GM19239 (cell line): ENCODE measurements around the gene TLCD4.
"Not testable (repeated sequence)": the region's sequence is repeated elsewhere in the genome, so short reads cannot be mapped to it uniquely, and the experiment has no call there.

Source experiments
- DNase-seq: peaks from one replicate; pipeline ENCODE4 v3.0.0; 2011; ENCODE audit warnings: low spot score; ENCODE audit not compliant: insufficient read length
- FAIRE-seq: peaks from 2 replicates; lab custom pipeline; 2011; peaks lifted over from hg19 to GRCh38; lab: Jason Lieb, UNC

Gene TLCD4

GRCh38 chr1:95117207-95118066, at the start of gene TLCD4:
TLCD4 (plus strand) TSS chr1:95117355; CDS start chr1:95143902, 26,547 bp downstream.
- peak; percentile 23 for DNase-seq
- FAIRE-seq: no peak

GRCh38 chr1:95067568-95067967, 49.6 kb upstream of the TLCD4 start:
- no peak for FAIRE-seq
- DNase-seq: no peak

GRCh38 chr1:95068956-95069709, 48.0 kb upstream of the TLCD4 start:
- FAIRE-seq (no peak), DNase-seq (no peak)

- no peak for DNase-seq
- FAIRE-seq: no peak
Measured at GRCh38 chr1:95069710-95070093, 47.5 kb upstream of the TLCD4 start.

- no peak for DNase-seq
- FAIRE-seq: no peak
Measured at GRCh38 chr1:95071539-95071938, 45.6 kb upstream of the TLCD4 start.

GRCh38 chr1:95072117-95072516, 45.0 kb upstream of the TLCD4 start:
- FAIRE-seq (no peak), DNase-seq (no peak)

- DNase-seq: peak; percentile 55
- FAIRE-seq: peak; percentile 92
Measured at GRCh38 chr1:95072532-95073419, 44.4 kb upstream of the TLCD4 start, which contains the start of gene ALG14. ALG14 (minus strand) TSS chr1:95072951; CDS start chr1:95072898, 53 bp downstream.

GRCh38 chr1:95073446-95073845, 43.7 kb upstream of the TLCD4 start:
- DNase-seq: no peak
- FAIRE-seq: no peak

GRCh38 chr1:95076034-95076433, 41.1 kb upstream of the TLCD4 start:
- DNase-seq (no peak), FAIRE-seq (no peak)

- FAIRE-seq (no peak), DNase-seq (no peak)
Measured at GRCh38 chr1:95080446-95080845, 36.7 kb upstream of the TLCD4 start.

GRCh38 chr1:95080879-95081278, 36.3 kb upstream of the TLCD4 start:
- DNase-seq (no peak), FAIRE-seq (no peak)

- peak; percentile 69 for FAIRE-seq
- peak; percentile 40 for DNase-seq
Measured at GRCh38 chr1:95084317-95085176, 32.6 kb upstream of the TLCD4 start.

- FAIRE-seq: no peak
- DNase-seq: no peak
Measured at GRCh38 chr1:95085376-95085775, 31.8 kb upstream of the TLCD4 start.

GRCh38 chr1:95086949-95087533, 30.1 kb upstream of the TLCD4 start:
- FAIRE-seq: no peak
- no peak for DNase-seq

- no peak for DNase-seq
- FAIRE-seq: no peak
Measured at GRCh38 chr1:95088303-95088702, 28.9 kb upstream of the TLCD4 start.

GRCh38 chr1:95089650-95090287, 27.4 kb upstream of the TLCD4 start:
- no peak for DNase-seq
- FAIRE-seq: no peak

- not testable (repeated sequence) for FAIRE-seq, DNase-seq
Measured at GRCh38 chr1:95091290-95091689, 25.9 kb upstream of the TLCD4 start.

- FAIRE-seq, DNase-seq: not testable (repeated sequence)
Measured at GRCh38 chr1:95092891-95093290, 24.3 kb upstream of the TLCD4 start.
